IMR-90 (cell line): ENCODE data around the gene TELO2. TPM values are rescaled to one million over a fixed set of nuclear protein-coding genes. Genes with fewer than 3 reads are reported as not detected.

ENCODE experiments used
- ATAC-seq: fragments of 200-7000 bp; cut with Tn5 transposase; 2 replicates; pipeline ENCODE4 v1.9.1; 2020; ENCODE audit warnings: low read depth, mild to moderate bottlenecking, moderate library complexity
- BruUV-seq: library from RNA; stranded (reverse); fragments of 400-500 nt; replicated peaks from 2 replicates; lab custom pipeline; 2021; lab: Mats Ljungman, UMichigan
- CTCF ChIA-PET: fragments of 300-600 bp; formaldehyde crosslinking; extraction: SDS; loops from one replicate; lab custom pipeline; 2021; ENCODE audit warnings: antibody characterized with exemption; lab: Yijun Ruan, JAX
- POLR2A ChIA-PET: fragments of 300-600 bp; sonication (Branson Sonifier 250); formaldehyde crosslinking; loops from one replicate; lab custom pipeline; 2022; ENCODE audit warnings: antibody characterized with exemption; ENCODE audit not compliant: unreplicated experiment; lab: Charles Lee
- DNase-seq: peaks from one replicate; pipeline ENCODE4 v3.0.0; 2013
- H2AFZ ChIP-seq: replicated peaks from 2 replicates; pipeline ENCODE3; 2013; ENCODE audit warnings: low read length, mild to moderate bottlenecking; ENCODE audit not compliant: poor library complexity
- H2AK5ac ChIP-seq: 2 replicates; pipeline ENCODE4 v1.6.1; 2013; ENCODE audit warnings: low read depth, low read length, inconsistent platforms
- H2AK9ac ChIP-seq: replicated peaks from 2 replicates; pipeline ENCODE3; 2013; ENCODE audit warnings: mild to moderate bottlenecking, low read depth, low read length, moderate library complexity; ENCODE audit not compliant: poor library complexity
- H2BK120ac ChIP-seq: 2 replicates; pipeline ENCODE4 v1.6.1; 2013; ENCODE audit warnings: low read depth, low read length, inconsistent platforms
- H2BK15ac ChIP-seq: 3 replicates; pipeline ENCODE4 v1.6.1; 2013; ENCODE audit warnings: low read depth, low read length, inconsistent platforms
- H2BK20ac ChIP-seq: 2 replicates; pipeline ENCODE4 v1.6.1; 2013; ENCODE audit warnings: low read depth, mild to moderate bottlenecking, inconsistent platforms, low read length, moderate library complexity
- H2BK5ac ChIP-seq: 2 replicates; pipeline ENCODE4 v1.6.1; 2013; ENCODE audit warnings: mild to moderate bottlenecking, low read depth, low read length, inconsistent platforms; ENCODE audit not compliant: poor library complexity, severe bottlenecking
- H3K14ac ChIP-seq: replicated peaks from 2 replicates; pipeline ENCODE4 v1.6.1; 2013; ENCODE audit warnings: low read depth, low read length, inconsistent platforms
- H3K18ac ChIP-seq: 2 replicates; pipeline ENCODE4 v1.6.1; 2013; ENCODE audit warnings: low read depth, low read length, control low read depth
- H3K23ac ChIP-seq: 2 replicates; pipeline ENCODE4 v1.6.1; 2013; ENCODE audit warnings: low read depth, low read length, inconsistent platforms
- H3K27ac ChIP-seq: 2 replicates; pipeline ENCODE4 v1.5.1; 2013; ENCODE audit warnings: mild to moderate bottlenecking, control low read depth, low read length; ENCODE audit not compliant: insufficient read depth
- H3K27me3 ChIP-seq: 2 replicates; pipeline ENCODE4 v1.6.1; 2013; ENCODE audit warnings: low read length; ENCODE audit not compliant: control insufficient read depth, insufficient read depth
- H3K36me3 ChIP-seq: 2 replicates; pipeline ENCODE4 v1.6.1; 2013; ENCODE audit warnings: low read length, mixed read lengths; ENCODE audit not compliant: control insufficient read depth, insufficient read depth
- H3K4ac ChIP-seq: 2 replicates; pipeline ENCODE4 v1.6.1; 2013; ENCODE audit warnings: low read depth, low read length, inconsistent platforms
- H3K4me1 ChIP-seq: 2 replicates; pipeline ENCODE4 v1.6.1; 2013; ENCODE audit warnings: low read length, mixed read lengths; ENCODE audit not compliant: control insufficient read depth, insufficient read depth
- H3K4me2 ChIP-seq: 2 replicates; pipeline ENCODE4 v1.6.1; 2013; ENCODE audit warnings: low read depth, mild to moderate bottlenecking, control low read depth, low read length, moderate library complexity
- H3K4me3 ChIP-seq: 2 replicates; pipeline ENCODE4 v1.5.1; 2013; ENCODE audit warnings: low read depth, mild to moderate bottlenecking, control low read depth, low read length, moderate library complexity; ENCODE audit not compliant: insufficient read depth
- H3K56ac ChIP-seq: 2 replicates; pipeline ENCODE4 v1.6.1; 2013; ENCODE audit warnings: low read length, inconsistent platforms; ENCODE audit not compliant: insufficient read depth; ENCODE audit errors: extremely low read depth
- H3K79me1 ChIP-seq, 2 experiments: 2 replicates each; pipeline ENCODE4 v1.6.1; 2013; ENCODE audit warnings: low read length in 2 of 2, inconsistent platforms in 1 of 2, low read depth in 1 of 2
- H3K9ac ChIP-seq: 2 replicates; pipeline ENCODE4 v1.6.1; 2013; ENCODE audit warnings: low read depth, low read length, control low read depth
- H3K9me1 ChIP-seq: 2 replicates; pipeline ENCODE4 v1.6.1; 2013; ENCODE audit warnings: low read length, inconsistent platforms; ENCODE audit not compliant: insufficient read depth
- H3K9me3 ChIP-seq: 2 replicates; pipeline ENCODE4 v1.6.1; 2013; ENCODE audit warnings: low read length; ENCODE audit not compliant: control insufficient read depth, insufficient read depth
- H4K20me1 ChIP-seq: 2 replicates; pipeline ENCODE4 v1.6.1; 2013; ENCODE audit warnings: low read length, inconsistent platforms; ENCODE audit not compliant: insufficient read depth
- H4K5ac ChIP-seq: 2 replicates; pipeline ENCODE4 v1.6.1; 2013; ENCODE audit warnings: mild to moderate bottlenecking, low read depth, low read length, control low read depth
- H4K8ac ChIP-seq, 2 experiments: 2 replicates each; pipeline ENCODE4 v1.6.1; 2013; ENCODE audit warnings: low read depth in 2 of 2, low read length in 2 of 2, control low read depth in 1 of 2, inconsistent platforms in 1 of 2
- H4K91ac ChIP-seq: 2 replicates; pipeline ENCODE4 v1.6.1; 2013; ENCODE audit warnings: low read depth, low read length, inconsistent platforms; ENCODE audit not compliant: insufficient read depth
- SMC3 ChIP-seq: fragments of 150-350 bp; IDR thresholded peaks from 2 replicates; pipeline ENCODE4 v1.6.1; 2016; ENCODE audit warnings: low read depth, mild to moderate bottlenecking, antibody characterized with exemption, low read length, moderate library complexity
- WGBS, 2 experiments: methylation state at CpG; one replicate each; pipeline versions ENCODE4 v1.1.5 to v1.1.7; 2013; ENCODE audit warnings: missing lambda C conversion rate in 2 of 2; ENCODE audit not compliant: insufficient read length in 1 of 2; ENCODE audit errors: extremely low coverage in 2 of 2; 5-methylcytosine and 5-hydroxymethylcytosine counted together
- dilution Hi-C: fragments of 300-500 bp; cut with HindIII; formaldehyde crosslinking; loops from one replicate; pipeline ENCODE4 v1.14.3; 2018; ENCODE audit warnings: low sequenced_read_pairs; ENCODE audit not compliant: unreplicated experiment
- in situ Hi-C: fragments of 300-500 bp; cut with MboI; formaldehyde crosslinking; loops from 3 replicates; pipeline ENCODE4 v1.14.3; 2019; ENCODE audit warnings: low sequenced_read_pairs, inconsistent platforms, mixed read lengths
- intact Hi-C: fragments of 100-400 bp; cut with micrococcal nuclease; formaldehyde crosslinking; loops from 2 replicates; pipeline ENCODE4 v1.10.0; 2022
- polyA plus RNA-seq, 3 experiments: library from polyadenylated mRNA; depleted of rRNA; stranded (reverse); fragments of >200 nt; gene quantifications; 2 replicates each; pipeline ENCODE4 v1.2.3, GENCODE V29; 2012; ENCODE audit warnings: low replicate concordance in 1 of 3
- total RNA-seq: library from RNA; depleted of rRNA; stranded (reverse); fragments of >200 nt; gene quantifications from 2 replicates; pipeline ENCODE4 v1.2.3, GENCODE V29; 2012

Gene TELO2
- total and polyA plus RNA-seq, 2 of the 4 experiments (the other 2 are of a cell fraction), result 6.6 to 26.6 TPM

- in situ Hi-C loops, result no loop called here
- peak overlapping the region; percentile 96 for H4K8ac ChIP-seq
- H3K56ac ChIP-seq, result no peak overlapping the region
- H3K4ac ChIP-seq, result peak overlapping the region; percentile 89
- peak overlapping the region; percentile 94 for H2AK5ac ChIP-seq
- DNase-seq (no peak), ATAC-seq (no peak)
- H2AFZ ChIP-seq, result peak overlapping the region; percentile 99
- peak overlapping the region; percentile 98 for H3K4me2 ChIP-seq
- H4K20me1 ChIP-seq, result peaks cover 13% of the 10 kb centered on the region; the same call in 1 of the 2 replicates
- peak overlapping the region; percentile 80 for H2AK9ac ChIP-seq
- 86% methylated on average over 12 of the region's 23 CpGs; no CpG with 5 or more reads in 1 of the 2 experiments for WGBS, 2 experiments
- dilution Hi-C loops, result no loop called here
- intact Hi-C loops, result loop anchor here (5.0 kb wide), 2 partner anchors 120 to 215 kb away; partner anchors contain the start of genes CRAMP1, IFT140 and MAPK8IP3
- peak overlapping the region; percentile 76 for H4K5ac ChIP-seq
- H3K18ac ChIP-seq, result no peak overlapping the region
- peak overlapping the region; percentile 57; the same call in 1 of the 2 replicates for H3K4me3 ChIP-seq
- H3K9me3 ChIP-seq, result no peaks in the 10 kb centered on the region
- peak overlapping the region; percentile 16; the same call in 1 of the 2 replicates for H2BK120ac ChIP-seq
- ChIA-PET CTCF (interaction anchor here (0.7 kb wide), 1 partner anchor 65 kb away, joined by 4 read pairs; no protein-coding TSS in a partner anchor), POLR2A (interaction anchor here (0.6 kb wide), 1 partner anchor 65 kb away, joined by 8 read pairs; no protein-coding TSS in a partner anchor)
- H2BK5ac ChIP-seq, result peak overlapping the region; percentile 60
- peak overlapping the region; percentile 59; the same call in 2 of the 3 replicates for H2BK15ac ChIP-seq
- H3K27ac ChIP-seq, result peak overlapping the region; percentile 80
- peaks cover 7% of the 10 kb centered on the region for H3K9me1 ChIP-seq
- H3K14ac ChIP-seq, result peak overlapping the region; percentile 97
- H3K36me3 ChIP-seq, result peaks cover 15% of the 10 kb centered on the region
- H3K4me1 ChIP-seq, result peaks cover 12% of the 10 kb centered on the region
- H2BK20ac ChIP-seq, result 0 out of 2 replicates have a peak overlapping the region, but pooled peaks have one; percentile 27
- BruUV-seq, result no TSS peak
- peaks cover 6 to 32% of the 10 kb centered on the region in 2 experiments for H3K79me1 ChIP-seq
- peak overlapping the region; percentile 76; the same call in 1 of the 2 replicates for H3K9ac ChIP-seq
- H4K91ac ChIP-seq, result peak overlapping the region; percentile 82
- H3K23ac ChIP-seq, result peak overlapping the region; percentile 80
- no peaks in the 10 kb centered on the region for H3K27me3 ChIP-seq
- TF ChIP-seq SMC3, result no peak
Observed at GRCh38 chr16:1492082-1492922, 858 bp upstream of the TELO2 start.
